T-helper 17 cell (primary cell): Measurements from ENCODE around the gene RIMBP2. TPM values are rescaled to one million over a fixed set of nuclear protein-coding genes. Genes with fewer than 3 reads are reported as not detected.

Experiments used
- ATAC-seq: fragments of 150-1000 bp; cut with Tn5 transposase; 2 replicates; pipeline ENCODE4 v1.10.0; 2021; ENCODE audit warnings: mild to moderate bottlenecking, moderate library complexity
- DNase-seq, 3 donors: peaks; one replicate each; pipeline versions ENCODE4 v3.0.0 to v3.0.0-alpha.2; 2020 to 2021
- H3K9me3 ChIP-seq: one replicate; pipeline ENCODE4 v1.7.0; 2013; ENCODE audit warnings: low read length, mild to moderate bottlenecking; ENCODE audit not compliant: control insufficient read depth, poor library complexity, severe bottlenecking
- H3K27ac Mint-ChIP-seq: one replicate; pipeline ENCODE4 v1.8.0; 2022; ENCODE audit warnings: mild to moderate bottlenecking, moderate library complexity, mixed read lengths
- H3K27me3 Mint-ChIP-seq: one replicate; pipeline ENCODE4 v1.8.0; 2022; ENCODE audit warnings: mixed read lengths
- H3K36me3 Mint-ChIP-seq: one replicate; pipeline ENCODE4 v1.8.0; 2022; ENCODE audit warnings: low read depth, mixed read lengths
- H3K4me1 Mint-ChIP-seq: one replicate; pipeline ENCODE4 v1.8.0; 2022; ENCODE audit warnings: mild to moderate bottlenecking, mixed read lengths
- H3K4me3 Mint-ChIP-seq: one replicate; pipeline ENCODE4 v1.8.0; 2022; ENCODE audit warnings: mild to moderate bottlenecking, moderate library complexity, mixed read lengths
- total RNA-seq, 4 donors: library from RNA in 2 of 4; stranded (reverse) in 2 of 4; gene quantifications; one replicate each; pipeline ENCODE4 v1.2.3 and lab custom pipeline; 2022 to 2026

Gene RIMBP2
- total RNA-seq, 2 donors from 2014 or later = not detected

DNA sequence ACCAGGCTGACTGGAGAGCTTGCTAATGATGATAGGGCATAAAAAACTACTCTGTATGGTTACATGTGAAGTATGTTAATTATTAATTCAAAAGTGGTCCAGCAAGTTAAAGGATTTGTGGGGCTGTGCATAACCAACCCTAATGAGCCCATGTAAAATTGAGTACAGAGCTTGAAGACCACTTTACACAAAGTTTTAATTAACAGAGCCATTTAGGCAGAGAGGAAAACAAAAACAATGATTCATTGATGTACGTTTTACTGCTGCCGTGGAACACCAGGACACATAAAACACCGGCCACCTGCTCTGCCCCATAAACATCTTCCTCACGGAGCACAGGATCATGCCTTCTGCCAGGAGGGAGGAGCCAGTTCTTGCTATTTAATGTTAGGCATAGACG, 83.5 kb downstream of the RIMBP2 start:
- no peak for ATAC-seq
- H3K27ac Mint-ChIP-seq = no peak overlapping the region

DNA sequence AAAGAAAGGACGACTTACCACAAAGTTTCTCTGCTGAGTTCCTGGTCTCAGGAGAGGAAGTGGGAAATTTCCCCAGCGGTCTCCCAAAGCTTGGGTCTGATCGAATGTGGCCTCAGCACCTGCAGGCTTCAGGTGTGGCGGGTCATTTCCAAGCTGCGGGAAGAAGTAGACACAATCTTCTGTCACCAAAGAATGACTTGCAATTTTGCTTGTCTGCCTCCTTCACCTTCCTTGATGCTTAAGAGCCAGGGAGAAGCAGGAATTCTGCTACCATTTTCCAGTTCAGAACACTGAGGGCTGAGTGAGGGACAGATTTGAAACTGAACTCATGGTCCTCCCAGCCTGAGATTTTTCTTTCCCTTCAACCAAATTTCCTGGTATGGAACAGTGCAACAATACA, 87.8 kb downstream of the RIMBP2 start:
- Mint-ChIP-seq H3K27ac (no peak overlapping the region), H3K36me3 (no peaks in the 10 kb centered on the region), H3K27me3 (peaks cover 13% of the 10 kb centered on the region), H3K4me1 (no peaks in the 10 kb centered on the region), H3K4me3 (no peak overlapping the region)
- ATAC-seq = no peak
- H3K9me3 ChIP-seq = no peaks in the 10 kb centered on the region
- DNase-seq = no peak

More for the DNA sequence above, 83.5 kb downstream of the RIMBP2 start:
- H3K9me3 ChIP-seq = no peaks in the 10 kb centered on the region
- Mint-ChIP-seq H3K4me1 (no peaks in the 10 kb centered on the region), H3K36me3 (no peaks in the 10 kb centered on the region), H3K27me3 (peaks cover 12% of the 10 kb centered on the region), H3K4me3 (no peak overlapping the region)
- no peak for DNase-seq

DNA sequence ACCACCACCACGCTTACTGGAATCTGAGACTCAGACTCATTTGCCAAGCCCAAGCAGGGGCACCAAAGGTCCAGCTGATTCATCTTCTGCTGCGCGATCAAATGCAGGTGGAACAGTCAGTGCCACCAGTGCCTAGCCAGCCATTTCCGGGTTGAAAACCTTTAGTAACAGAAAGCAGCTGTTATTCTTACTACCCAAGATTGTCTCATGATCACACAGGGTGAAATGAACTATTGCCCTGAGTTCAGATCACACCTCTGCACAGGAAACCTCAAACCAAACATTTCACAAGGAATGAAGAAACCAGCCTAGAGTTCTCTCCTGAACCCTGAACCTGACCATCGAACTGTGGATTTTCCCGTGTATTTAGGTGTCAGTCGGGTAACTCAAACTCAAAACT, 88.9 kb downstream of the RIMBP2 start:
- H3K4me3 Mint-ChIP-seq = no peak overlapping the region
- H3K27ac Mint-ChIP-seq = no peak overlapping the region
- no peak for ATAC-seq
- peaks cover 13% of the 10 kb centered on the region for H3K27me3 Mint-ChIP-seq
- no peaks in the 10 kb centered on the region for H3K4me1 Mint-ChIP-seq
- H3K9me3 ChIP-seq = no peaks in the 10 kb centered on the region
- H3K36me3 Mint-ChIP-seq = no peaks in the 10 kb centered on the region
- no peak for DNase-seq

DNA sequence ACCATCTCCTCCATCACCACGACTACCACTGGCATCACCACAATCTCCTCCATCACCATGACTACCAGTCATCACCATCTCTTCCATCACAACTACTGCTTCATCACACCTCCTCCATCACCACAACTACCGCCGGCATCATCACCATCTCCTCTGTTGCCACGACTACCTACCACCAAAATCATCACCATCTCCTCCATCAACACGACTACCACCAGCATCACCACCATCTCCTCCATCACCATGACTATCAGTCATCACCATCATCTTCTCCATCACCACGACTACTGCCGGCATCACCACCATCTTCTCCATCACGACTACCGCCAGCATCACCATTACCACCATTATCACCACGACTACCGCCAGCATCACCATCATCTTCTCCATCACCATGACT, 89.5 kb downstream of the RIMBP2 start:
- no peak for ATAC-seq
- H3K4me1 Mint-ChIP-seq = no peaks in the 10 kb centered on the region
- H3K27me3 Mint-ChIP-seq = peaks cover 13% of the 10 kb centered on the region
- no peak for DNase-seq
- no peaks in the 10 kb centered on the region for H3K36me3 Mint-ChIP-seq
- no peaks in the 10 kb centered on the region for H3K9me3 ChIP-seq
- no peak overlapping the region for H3K4me3 Mint-ChIP-seq
- no peak overlapping the region for H3K27ac Mint-ChIP-seq

DNA sequence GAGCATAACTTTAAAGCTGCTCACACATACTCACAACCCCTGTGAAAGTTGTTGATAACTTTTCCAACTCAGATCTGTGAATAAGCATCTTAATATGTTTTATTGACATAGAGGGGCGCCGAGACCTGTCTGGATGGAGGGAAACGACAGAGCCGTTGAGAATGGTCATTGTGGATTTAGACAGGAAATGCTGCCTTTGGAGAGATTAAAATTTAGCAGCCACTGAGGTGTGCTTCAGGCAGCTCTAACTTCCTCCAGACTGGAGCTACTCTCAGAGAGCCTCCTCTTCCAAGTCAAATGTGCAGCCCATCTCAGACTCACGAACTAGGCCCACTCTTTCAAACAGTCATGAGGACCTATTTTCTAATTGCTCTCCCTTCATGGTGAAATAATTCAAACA, 90.9 kb downstream of the RIMBP2 start:
- Mint-ChIP-seq H3K27me3 (peaks cover 13% of the 10 kb centered on the region), H3K4me1 (no peaks in the 10 kb centered on the region), H3K4me3 (no peak overlapping the region), H3K27ac (no peak overlapping the region), H3K36me3 (no peaks in the 10 kb centered on the region)
- H3K9me3 ChIP-seq = no peaks in the 10 kb centered on the region
- no peak for ATAC-seq
- no peak for DNase-seq

DNA sequence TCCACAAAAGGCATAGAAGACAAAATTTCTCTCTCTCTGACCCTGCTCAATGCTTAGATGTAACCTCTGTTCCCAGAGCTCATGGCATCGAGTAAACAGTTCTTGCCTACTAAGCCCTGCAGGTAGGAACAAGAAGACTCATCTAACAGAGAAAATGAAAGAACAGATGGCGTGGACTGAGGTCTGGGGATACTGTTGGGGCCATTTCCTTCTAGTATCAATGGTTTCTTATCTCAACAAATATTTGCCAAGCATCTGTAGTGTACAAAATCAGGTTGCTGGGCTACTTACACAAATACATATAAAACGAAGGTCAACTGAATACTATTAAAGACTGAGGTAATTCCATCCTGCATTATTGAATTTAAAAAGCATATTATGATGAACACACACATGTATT, 93.3 kb downstream of the RIMBP2 start:
- Mint-ChIP-seq H3K4me1 (no peaks in the 10 kb centered on the region), H3K36me3 (no peaks in the 10 kb centered on the region), H3K4me3 (no peak overlapping the region), H3K27ac (no peak overlapping the region), H3K27me3 (peaks cover 11% of the 10 kb centered on the region)
- DNase-seq (no peak), ATAC-seq (no peak)
- no peaks in the 10 kb centered on the region for H3K9me3 ChIP-seq

DNA sequence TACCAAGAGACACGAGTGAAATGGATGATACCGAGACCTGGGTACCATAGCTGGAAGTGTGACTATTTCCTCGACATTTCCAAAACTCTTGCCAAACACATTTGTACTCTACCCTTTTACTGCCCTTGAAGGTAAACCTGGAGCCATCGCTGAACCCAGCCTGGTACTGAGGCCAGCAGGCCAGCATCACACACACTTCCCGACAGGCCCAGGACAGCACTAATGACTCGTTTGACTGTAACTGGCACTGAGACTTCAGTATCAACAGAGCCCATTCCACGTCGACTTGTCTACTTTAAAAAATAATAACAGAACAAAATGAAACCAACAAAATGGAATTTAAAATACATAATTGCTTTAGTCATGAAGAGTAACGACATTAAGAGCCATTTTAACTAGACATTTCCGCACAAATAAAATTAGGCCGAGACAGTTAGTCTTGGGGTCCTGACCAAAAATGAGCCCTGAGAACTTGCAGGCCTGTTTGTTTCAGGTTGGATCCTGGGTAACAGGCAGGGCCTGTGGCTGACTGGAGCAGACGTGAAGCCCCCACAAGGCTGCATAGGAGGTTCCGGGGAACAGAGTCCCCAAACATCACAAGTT, 94.3 kb downstream of the RIMBP2 start:
- no peaks in the 10 kb centered on the region for H3K9me3 ChIP-seq
- Mint-ChIP-seq H3K27me3 (peaks cover 11% of the 10 kb centered on the region), H3K4me3 (no peak overlapping the region), H3K27ac (no peak overlapping the region), H3K36me3 (no peaks in the 10 kb centered on the region), H3K4me1 (no peaks in the 10 kb centered on the region)
- no peak for DNase-seq
- no peak for ATAC-seq

DNA sequence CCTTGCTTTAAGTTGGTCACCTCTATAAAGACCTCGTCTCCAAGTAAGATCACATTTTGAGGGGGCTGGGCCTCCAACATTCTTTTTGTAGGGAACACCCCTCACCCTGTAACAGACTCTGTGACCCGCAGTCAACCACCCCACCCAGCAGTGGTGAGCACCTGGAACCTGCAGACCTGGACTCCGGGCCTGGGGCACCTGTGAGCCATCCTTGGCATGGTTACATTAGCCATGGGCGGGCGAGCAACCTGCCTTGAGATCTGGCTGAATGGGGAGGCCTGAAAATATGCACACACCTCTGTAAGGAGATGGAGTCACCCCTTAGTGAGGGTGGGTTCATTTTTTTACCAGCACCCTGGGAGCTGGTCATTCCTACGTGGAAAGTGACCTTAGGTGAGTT, 95.3 kb downstream of the RIMBP2 start:
- no peaks in the 10 kb centered on the region for H3K9me3 ChIP-seq
- Mint-ChIP-seq H3K4me3 (no peak overlapping the region), H3K27me3 (peaks cover 11% of the 10 kb centered on the region), H3K36me3 (no peaks in the 10 kb centered on the region), H3K4me1 (no peaks in the 10 kb centered on the region), H3K27ac (no peak overlapping the region)
- ATAC-seq (no peak), DNase-seq (no peak)

DNA sequence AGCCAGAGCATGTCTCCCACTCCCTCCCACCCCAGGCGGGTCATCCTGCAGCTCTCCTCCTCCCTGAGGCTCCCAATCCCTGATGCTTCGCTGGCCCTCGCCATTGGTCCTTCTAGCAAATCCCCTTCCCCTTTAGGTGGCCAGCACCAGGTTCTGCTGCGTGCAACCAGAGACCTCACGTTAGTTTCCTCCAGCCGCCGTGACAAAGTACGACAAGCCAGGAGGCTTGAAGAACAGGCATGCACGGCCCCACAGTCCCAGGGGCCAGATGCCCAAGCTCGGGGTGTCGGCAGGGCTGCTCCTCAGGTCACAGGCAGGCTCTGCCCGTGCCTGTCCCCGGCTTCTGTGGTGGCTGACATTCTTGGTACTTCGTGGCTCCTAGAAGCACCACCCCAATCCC, 95.8 kb downstream of the RIMBP2 start:
- no peaks in the 10 kb centered on the region for H3K4me1 Mint-ChIP-seq
- H3K9me3 ChIP-seq = no peaks in the 10 kb centered on the region
- ATAC-seq = no peak
- no peaks in the 10 kb centered on the region for H3K36me3 Mint-ChIP-seq
- DNase-seq = no peak
- H3K4me3 Mint-ChIP-seq = no peak overlapping the region
- H3K27me3 Mint-ChIP-seq = peaks cover 11% of the 10 kb centered on the region
- H3K27ac Mint-ChIP-seq = no peak overlapping the region

DNA sequence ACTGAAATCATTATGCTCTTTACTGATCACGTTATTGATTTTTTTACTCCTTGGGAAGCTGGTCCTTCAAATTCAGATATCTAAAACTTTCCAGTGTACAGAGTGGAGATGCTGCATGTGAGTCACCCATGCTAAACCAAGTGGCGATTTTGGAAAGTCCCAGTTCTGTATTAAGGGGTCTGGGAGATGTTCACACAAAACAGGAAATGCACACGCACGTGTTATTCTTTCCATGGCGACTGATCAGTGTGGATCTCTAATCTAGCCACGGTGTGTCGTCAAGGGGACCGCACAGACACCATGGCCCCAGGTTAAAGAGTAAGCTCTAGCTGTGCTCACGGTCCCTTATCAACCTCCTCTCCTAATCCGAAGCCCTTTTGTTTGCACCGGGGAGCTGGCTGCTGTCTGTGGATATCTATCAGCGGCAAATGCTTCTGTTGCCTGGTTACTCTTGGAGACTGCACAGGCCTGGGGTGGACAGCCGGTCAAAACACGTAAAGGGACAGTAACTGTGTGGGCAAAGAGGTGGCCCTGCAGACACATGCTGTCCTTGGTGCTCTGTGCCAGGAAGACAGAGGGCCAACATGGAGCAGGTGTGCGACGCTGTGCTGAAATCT, 96.6 kb downstream of the RIMBP2 start:
- H3K9me3 ChIP-seq = no peaks in the 10 kb centered on the region
- Mint-ChIP-seq H3K27me3 (peaks cover 11% of the 10 kb centered on the region), H3K4me3 (no peak overlapping the region), H3K27ac (no peak overlapping the region), H3K4me1 (no peaks in the 10 kb centered on the region), H3K36me3 (no peaks in the 10 kb centered on the region)
- ATAC-seq (no peak), DNase-seq (no peak)

DNA sequence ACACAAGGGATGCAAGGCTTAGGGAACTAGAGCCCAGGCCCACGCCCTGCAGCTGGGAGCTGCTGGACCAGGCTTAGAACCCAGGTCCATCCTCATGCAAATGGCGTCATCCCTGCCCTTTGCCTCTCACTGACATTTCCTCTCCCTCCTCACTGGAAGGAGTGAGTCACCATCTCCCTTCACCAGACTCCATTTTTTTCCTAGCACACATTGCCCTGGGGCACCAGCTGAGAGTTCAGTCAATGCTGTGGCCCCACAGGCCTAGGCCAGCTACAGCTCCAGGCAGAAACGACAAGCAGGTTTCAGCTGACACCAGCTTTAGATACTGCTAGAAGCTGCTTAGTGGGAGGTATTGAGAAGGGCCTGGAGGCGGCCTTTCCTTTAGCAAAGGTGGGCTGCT, 98.9 kb downstream of the RIMBP2 start:
- Mint-ChIP-seq H3K36me3 (no peaks in the 10 kb centered on the region), H3K4me1 (no peaks in the 10 kb centered on the region), H3K4me3 (no peak overlapping the region), H3K27me3 (peaks cover 6% of the 10 kb centered on the region), H3K27ac (no peak overlapping the region)
- H3K9me3 ChIP-seq = no peaks in the 10 kb centered on the region
- no peak for DNase-seq
- no peak for ATAC-seq

DNA sequence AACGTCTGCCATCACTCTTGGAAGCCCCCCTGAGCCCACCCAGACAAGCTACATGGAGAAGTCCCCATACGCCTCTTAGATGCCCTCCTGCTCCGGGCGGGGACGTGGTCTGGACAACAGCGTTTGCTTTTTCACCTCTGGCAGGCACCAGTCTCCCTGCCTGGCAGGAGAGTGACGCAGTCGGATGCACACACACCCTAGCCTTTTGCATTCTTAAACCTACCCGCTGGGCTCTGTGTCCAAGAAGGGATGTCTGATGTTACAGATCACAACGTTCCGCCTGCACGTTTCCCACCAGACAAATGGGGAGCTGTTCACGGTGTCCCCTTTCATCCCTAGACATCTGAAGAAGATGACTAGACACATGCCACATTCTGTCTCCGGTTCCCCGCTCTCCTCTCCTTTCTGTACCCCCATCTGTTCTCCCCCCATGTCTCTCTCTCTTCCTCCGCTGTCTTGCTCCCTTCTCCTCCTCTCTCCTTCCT, 100.2 kb downstream of the RIMBP2 start:
- H3K4me3 Mint-ChIP-seq = no peak overlapping the region
- H3K4me1 Mint-ChIP-seq = no peaks in the 10 kb centered on the region
- H3K27me3 Mint-ChIP-seq = peaks cover 6% of the 10 kb centered on the region
- no peaks in the 10 kb centered on the region for H3K9me3 ChIP-seq
- H3K36me3 Mint-ChIP-seq = no peaks in the 10 kb centered on the region
- ATAC-seq (no peak), DNase-seq (no peak)
- H3K27ac Mint-ChIP-seq = no peak overlapping the region

DNA sequence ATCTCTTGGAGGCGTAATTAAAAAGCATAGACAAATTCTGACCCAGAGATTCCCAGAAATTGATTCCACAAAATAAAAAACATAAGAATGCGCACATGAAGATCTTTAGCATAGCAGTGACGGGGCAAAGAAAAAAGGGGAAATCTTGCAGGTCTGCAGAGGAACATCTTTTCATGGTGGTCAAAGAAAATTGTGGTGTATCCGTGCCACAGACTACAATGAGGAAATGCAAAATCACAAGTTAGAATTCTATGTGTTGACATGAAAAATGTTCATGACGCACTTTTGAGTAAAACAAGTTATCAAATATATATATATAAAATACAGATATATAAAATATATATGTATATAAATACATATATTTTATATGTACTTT, 101.6 kb downstream of the RIMBP2 start:
- no peaks in the 10 kb centered on the region for H3K9me3 ChIP-seq
- no peaks in the 10 kb centered on the region for H3K4me1 Mint-ChIP-seq
- DNase-seq = no peak
- H3K36me3 Mint-ChIP-seq = no peaks in the 10 kb centered on the region
- no peak overlapping the region for H3K4me3 Mint-ChIP-seq
- peaks cover 6% of the 10 kb centered on the region for H3K27me3 Mint-ChIP-seq
- ATAC-seq = no peak
- no peak overlapping the region for H3K27ac Mint-ChIP-seq

DNA sequence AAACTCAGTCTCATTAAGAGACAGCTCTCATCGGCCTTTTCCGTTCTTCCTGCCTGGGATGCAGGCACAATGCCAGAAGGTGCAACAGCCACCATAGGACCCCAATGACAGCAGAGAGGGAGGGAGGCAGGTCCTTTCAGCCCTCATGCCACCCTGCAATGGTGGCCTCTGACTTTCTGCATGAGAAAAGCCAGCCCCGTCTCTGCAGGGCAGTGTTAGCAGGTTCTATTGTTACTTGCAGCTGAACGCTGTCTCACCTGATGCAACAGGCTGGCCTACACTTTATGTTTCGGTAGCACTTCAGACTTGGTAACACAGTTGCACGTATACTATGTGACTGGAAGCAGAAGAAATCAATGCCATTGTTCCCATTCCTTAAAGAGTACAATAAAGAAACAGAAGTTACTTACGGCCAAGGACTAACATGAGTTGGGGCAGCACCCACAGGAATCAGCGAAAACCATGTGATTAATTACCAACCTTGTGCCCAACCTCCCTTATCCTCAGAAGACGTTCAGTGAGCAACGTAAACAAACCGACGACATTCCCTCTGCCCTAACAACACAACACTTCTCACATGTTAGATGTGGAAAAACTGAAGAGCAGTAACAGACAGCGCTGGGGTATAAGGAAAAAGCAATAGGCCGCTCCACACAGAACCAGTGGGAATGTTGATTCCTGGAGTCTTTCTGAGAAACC, 102.1 kb downstream of the RIMBP2 start:
- no peak overlapping the region for H3K27ac Mint-ChIP-seq
- H3K4me1 Mint-ChIP-seq = no peaks in the 10 kb centered on the region
- H3K9me3 ChIP-seq = no peaks in the 10 kb centered on the region
- DNase-seq = no peak
- no peak for ATAC-seq
- H3K4me3 Mint-ChIP-seq = no peak overlapping the region
- peaks cover 6% of the 10 kb centered on the region for H3K27me3 Mint-ChIP-seq
- no peaks in the 10 kb centered on the region for H3K36me3 Mint-ChIP-seq
